ENCODE measurements around the gene STK11.

STK11 gene, protein sequence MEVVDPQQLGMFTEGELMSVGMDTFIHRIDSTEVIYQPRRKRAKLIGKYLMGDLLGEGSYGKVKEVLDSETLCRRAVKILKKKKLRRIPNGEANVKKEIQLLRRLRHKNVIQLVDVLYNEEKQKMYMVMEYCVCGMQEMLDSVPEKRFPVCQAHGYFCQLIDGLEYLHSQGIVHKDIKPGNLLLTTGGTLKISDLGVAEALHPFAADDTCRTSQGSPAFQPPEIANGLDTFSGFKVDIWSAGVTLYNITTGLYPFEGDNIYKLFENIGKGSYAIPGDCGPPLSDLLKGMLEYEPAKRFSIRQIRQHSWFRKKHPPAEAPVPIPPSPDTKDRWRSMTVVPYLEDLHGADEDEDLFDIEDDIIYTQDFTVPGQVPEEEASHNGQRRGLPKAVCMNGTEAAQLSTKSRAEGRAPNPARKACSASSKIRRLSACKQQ

DNA sequence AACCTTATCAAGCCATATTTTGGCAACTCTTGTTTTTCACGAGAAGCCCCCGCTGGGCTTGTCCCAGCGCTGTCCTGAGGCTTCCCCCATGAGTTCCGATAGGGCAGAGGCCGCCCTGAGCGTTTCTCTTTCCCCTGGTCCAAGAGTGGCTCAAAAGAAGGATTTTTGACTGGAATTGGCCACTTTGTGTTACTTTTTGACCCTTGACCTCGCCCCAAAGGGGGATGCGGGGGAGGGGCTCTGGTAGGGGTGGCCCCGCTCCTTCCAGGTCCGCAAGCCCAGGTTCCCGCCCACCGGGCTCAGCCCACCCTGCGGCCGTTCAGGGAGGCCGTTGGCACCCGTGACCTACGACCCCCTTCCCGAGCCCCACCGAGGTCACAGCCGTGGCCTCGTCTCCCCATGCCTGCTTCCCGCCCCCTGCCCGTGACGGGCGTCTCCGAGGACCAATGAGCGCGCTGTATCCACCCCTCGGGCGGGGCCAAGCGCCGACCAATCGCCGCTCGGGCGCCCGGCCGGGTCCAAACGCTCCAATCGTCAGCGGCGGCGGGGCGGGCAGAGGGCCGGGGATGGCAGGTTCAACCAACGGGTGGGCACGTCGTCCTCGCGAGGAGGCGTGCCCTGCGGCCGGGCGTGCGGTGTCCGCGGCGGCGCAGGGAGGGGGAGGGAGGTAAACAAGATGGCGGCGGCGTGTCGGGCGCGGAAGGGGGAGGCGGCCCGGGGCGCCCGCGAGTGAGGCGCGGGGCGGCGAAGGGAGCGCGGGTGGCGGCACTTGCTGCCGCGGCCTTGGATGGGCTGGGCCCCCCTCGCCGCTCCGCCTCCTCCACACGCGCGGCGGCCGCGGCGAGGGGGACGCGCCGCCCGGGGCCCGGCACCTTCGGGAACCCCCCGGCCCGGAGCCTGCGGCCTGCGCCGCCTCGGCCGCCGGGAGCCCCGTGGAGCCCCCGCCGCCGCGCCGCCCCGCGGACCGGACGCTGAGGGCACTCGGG, at the start of gene STK11:
Gene STK11, plus strand, starts transcription at position 665 of the 986 bp plus-strand sequence. CDS start 1,136 bp downstream, outside the sequence.
- H3K4me3 ChIP-seq (ENCODE audit: low read depth, low read length), result peak within 1 kb of the TSS; percentile 83
- H3K9ac ChIP-seq (ENCODE audit: low read depth, low read length), result peak within 1 kb of the TSS; percentile 36; the same call in 1 of the 2 replicates
- H3K9me3 ChIP-seq (ENCODE audit: control insufficient read depth, insufficient read depth, low read length), result no peaks in the 10 kb centered on the region
- H3K27me3 ChIP-seq (ENCODE audit: control insufficient read depth, insufficient read depth, low read length), result no peaks in the 10 kb centered on the region
- H3K27ac ChIP-seq (ENCODE audit: low read depth, low read length), result peak within 1 kb of the TSS; percentile 80
- peaks cover 4% of the 10 kb centered on the region; the same call in 1 of the 2 replicates for H3K4me1 ChIP-seq (ENCODE audit: control insufficient read depth, insufficient read depth, low read length)
- peaks cover 6% of the 10 kb centered on the region; the same call in 1 of the 2 replicates for H3K36me3 ChIP-seq (ENCODE audit: control insufficient read depth, insufficient read depth, low read length)

DNA sequence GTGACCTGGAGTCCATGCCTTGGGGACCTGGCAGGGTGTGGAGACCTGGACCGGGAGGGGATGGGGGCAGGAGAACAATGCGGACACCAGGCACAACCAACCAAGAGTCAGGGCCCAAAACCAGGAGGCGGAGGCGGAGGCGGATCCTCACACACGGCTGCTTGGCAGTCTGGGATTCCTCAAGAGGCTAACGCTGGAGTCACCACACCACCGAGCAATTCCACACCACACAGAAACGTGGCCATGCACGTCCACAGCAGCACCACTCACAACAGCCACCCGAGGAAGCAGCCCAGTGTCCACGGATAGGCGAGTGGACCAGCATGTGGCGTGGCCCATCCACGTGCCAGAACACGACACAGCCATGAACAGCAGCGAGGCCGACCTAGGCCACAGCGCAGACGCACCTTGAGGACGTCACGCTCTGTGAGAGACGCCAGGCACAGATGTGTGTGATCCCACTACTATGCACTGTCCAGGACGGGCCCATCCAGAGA, 49.2 kb upstream of the STK11 start:
- Histone ChIP-seq H3K4me3 (ENCODE audit: low read depth, low read length) (no peak overlapping the region), H3K4me1 (ENCODE audit: control insufficient read depth, insufficient read depth, low read length) (no peaks in the 10 kb centered on the region), H3K27me3 (ENCODE audit: control insufficient read depth, insufficient read depth, low read length) (no peaks in the 10 kb centered on the region), H3K27ac (ENCODE audit: low read depth, low read length) (no peak overlapping the region), H3K36me3 (ENCODE audit: control insufficient read depth, insufficient read depth, low read length) (peaks cover 11% of the 10 kb centered on the region; the same call in 1 of the 2 replicates), H3K9me3 (ENCODE audit: control insufficient read depth, insufficient read depth, low read length) (no peaks in the 10 kb centered on the region), H3K9ac (ENCODE audit: low read depth, low read length) (no peak overlapping the region)

DNA sequence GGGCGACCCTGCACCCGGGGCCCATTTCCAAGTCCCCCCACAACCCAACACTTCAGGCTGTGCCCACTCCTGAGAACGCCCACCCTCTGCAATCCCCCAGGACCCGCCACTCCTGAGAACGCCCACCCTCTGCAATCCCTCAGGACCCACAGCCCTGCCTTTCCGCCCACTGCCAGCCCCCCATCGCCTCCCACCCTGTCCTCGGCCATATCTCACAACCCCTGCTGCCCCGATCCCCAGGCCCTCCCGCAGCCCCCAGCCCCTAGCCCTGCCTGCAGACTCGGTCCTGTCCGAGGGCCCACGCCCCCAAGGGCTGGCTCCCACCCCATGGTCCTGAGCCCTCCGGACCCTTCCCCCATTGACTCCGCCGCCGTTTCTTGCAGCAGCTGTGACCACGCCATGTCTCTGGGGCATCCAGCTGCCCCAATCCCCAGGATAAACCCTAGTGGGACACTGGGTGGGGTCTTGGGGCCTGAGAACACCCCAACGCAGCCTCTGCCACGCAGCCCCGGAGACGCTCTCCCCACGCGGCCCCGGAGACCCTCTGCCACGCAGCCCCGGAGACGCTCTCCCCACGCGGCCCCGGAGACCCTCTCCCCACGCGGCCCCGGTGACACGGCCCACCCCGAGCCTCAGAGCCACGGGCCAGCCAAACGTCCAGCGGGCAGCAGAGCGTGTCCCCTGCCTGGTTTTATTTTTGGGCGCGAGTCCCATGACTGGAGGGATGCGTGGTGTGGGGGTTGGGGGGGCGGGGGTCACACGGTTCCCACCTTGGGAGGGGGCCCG, 48.6 kb upstream of the STK11 start:
- no peak overlapping the region for H3K27ac ChIP-seq (ENCODE audit: low read depth, low read length)
- peaks cover 9% of the 10 kb centered on the region; the same call in 1 of the 2 replicates for H3K36me3 ChIP-seq (ENCODE audit: control insufficient read depth, insufficient read depth, low read length)
- H3K4me1 ChIP-seq (ENCODE audit: control insufficient read depth, insufficient read depth, low read length), result no peaks in the 10 kb centered on the region
- H3K4me3 ChIP-seq (ENCODE audit: low read depth, low read length), result no peak overlapping the region
- no peak overlapping the region for H3K9ac ChIP-seq (ENCODE audit: low read depth, low read length)
- no peaks in the 10 kb centered on the region for H3K27me3 ChIP-seq (ENCODE audit: control insufficient read depth, insufficient read depth, low read length)
- no peaks in the 10 kb centered on the region for H3K9me3 ChIP-seq (ENCODE audit: control insufficient read depth, insufficient read depth, low read length)

DNA sequence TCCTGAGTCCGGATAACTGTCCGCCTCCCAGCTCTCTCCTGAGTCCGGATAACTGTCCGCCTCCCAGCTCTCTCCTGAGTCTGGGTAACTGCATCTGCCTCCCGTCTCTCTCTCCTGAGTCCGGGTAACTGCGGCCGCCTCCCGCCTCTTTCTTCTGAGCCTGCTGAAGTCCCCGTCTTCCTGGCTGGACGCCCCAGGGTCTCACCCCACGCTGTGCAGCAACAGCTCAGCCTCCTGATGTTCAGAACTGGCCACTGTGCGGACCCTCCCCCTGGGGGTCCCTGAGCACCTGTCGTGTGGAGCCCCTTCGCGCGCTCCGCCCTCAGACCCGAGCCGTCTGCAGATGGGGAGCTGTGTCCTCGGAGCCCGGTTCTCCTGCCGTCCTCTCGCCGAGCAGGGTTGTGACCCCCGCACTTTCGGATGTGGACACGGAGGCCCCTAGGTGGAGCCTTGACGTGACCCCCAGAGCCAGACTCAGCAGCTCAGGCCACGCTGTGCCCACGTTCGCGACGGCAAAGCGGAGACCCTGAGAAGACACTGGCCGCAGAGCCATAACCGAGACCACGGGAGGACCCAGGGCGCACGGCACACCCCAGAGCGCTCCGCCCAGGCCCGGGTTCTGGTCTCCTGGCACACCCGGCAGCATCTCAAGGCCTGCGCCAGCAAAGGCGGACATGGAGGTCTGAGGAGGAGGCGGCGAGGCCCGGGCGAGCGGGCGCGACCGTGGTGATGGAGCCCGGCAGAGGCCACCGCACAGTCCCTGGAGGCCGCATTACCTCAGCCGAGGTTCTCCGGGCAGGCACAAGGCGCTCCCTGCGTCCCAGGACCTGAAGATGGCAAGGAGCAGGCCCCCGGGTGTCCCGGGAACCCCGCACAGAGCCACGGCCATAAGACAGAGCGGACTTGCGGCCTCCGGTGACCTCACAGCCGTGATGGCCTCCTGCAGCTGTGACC, 47.4 kb upstream of the STK11 start:
- peaks cover 4% of the 10 kb centered on the region; the same call in 1 of the 2 replicates for H3K36me3 ChIP-seq (ENCODE audit: control insufficient read depth, insufficient read depth, low read length)
- H3K9me3 ChIP-seq (ENCODE audit: control insufficient read depth, insufficient read depth, low read length), result no peaks in the 10 kb centered on the region
- H3K4me3 ChIP-seq (ENCODE audit: low read depth, low read length), result no peak overlapping the region

DNA sequence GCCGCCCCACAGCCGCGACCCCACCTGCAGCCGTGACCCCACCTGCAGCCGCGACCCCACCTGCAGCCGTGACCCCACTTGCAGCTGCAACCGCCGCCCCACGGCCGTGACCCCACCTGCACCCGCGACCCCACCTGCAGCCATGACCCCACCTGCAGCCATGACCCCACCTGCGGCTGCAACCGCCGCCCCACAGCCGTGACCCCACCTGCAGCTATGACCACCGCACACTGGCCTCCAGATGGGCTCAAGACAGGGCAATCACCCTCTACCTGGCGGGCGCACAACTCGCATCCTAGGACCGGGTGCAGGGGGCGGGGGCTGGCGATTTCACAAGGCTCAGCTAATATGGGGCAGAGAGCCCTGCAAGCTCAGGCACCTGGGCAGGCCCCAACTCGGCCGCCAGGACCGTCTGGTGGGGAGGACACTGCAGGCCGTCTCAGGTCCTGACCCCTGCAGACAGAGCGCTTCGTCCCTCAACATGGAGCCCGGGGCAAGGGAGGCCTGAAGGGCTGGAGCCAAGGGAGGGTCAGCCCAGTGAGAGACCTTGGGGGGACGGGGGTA, 46.6 kb upstream of the STK11 start:
- Histone ChIP-seq H3K9ac (ENCODE audit: low read depth, low read length) (no peak overlapping the region), H3K4me1 (ENCODE audit: control insufficient read depth, insufficient read depth, low read length) (no peaks in the 10 kb centered on the region), H3K27ac (ENCODE audit: low read depth, low read length) (no peak overlapping the region), H3K9me3 (ENCODE audit: control insufficient read depth, insufficient read depth, low read length) (no peaks in the 10 kb centered on the region), H3K4me3 (ENCODE audit: low read depth, low read length) (no peak overlapping the region), H3K36me3 (ENCODE audit: control insufficient read depth, insufficient read depth, low read length) (no peaks in the 10 kb centered on the region), H3K27me3 (ENCODE audit: control insufficient read depth, insufficient read depth, low read length) (no peaks in the 10 kb centered on the region)

More for the DNA sequence above, 47.4 kb upstream of the STK11 start:
- Histone ChIP-seq H3K27me3 (ENCODE audit: control insufficient read depth, insufficient read depth, low read length) (no peaks in the 10 kb centered on the region), H3K27ac (ENCODE audit: low read depth, low read length) (no peak overlapping the region), H3K4me1 (ENCODE audit: control insufficient read depth, insufficient read depth, low read length) (no peaks in the 10 kb centered on the region), H3K9ac (ENCODE audit: low read depth, low read length) (no peak overlapping the region)

DNA sequence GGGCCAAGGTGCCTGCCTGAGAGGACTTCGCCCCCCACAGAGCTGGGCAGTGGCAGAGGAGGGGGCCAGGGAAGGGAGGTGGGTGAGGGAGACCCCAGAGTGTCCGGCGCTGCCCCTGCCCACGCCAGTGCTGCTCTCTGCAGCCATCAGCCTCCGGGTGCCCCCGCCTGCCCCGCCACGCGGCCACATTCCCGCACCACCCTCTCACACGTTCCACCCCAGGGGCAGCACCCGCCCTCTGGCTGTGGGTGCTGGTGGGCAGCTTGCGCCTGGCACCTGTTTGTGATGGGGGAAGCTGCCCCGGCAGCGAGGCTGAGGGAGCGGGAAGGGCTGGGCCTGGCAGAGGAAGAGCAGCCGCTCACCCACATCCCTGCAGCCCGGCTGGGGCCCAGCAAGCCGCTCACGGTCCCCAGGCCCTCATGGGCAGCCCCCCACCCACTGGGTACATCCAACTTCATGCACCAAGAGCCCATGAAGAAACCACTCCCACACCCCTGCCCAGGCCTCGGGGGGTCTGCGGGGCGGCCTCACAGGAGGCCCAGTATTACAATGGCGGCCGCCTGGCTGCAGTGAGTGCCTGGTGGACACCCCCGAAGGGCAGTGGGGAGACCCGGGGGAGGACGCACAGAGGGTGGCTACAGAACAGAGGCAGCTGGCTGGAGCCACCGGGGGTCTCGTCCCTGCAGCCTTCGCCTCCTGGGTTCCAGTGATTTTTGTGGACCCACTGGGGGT, 45.5 kb upstream of the STK11 start:
- Histone ChIP-seq H3K36me3 (ENCODE audit: control insufficient read depth, insufficient read depth, low read length) (no peaks in the 10 kb centered on the region), H3K9me3 (ENCODE audit: control insufficient read depth, insufficient read depth, low read length) (no peaks in the 10 kb centered on the region), H3K27me3 (ENCODE audit: control insufficient read depth, insufficient read depth, low read length) (no peaks in the 10 kb centered on the region), H3K4me1 (ENCODE audit: control insufficient read depth, insufficient read depth, low read length) (no peaks in the 10 kb centered on the region), H3K9ac (ENCODE audit: low read depth, low read length) (no peak overlapping the region), H3K27ac (ENCODE audit: low read depth, low read length) (no peak overlapping the region), H3K4me3 (ENCODE audit: low read depth, low read length) (no peak overlapping the region)

DNA sequence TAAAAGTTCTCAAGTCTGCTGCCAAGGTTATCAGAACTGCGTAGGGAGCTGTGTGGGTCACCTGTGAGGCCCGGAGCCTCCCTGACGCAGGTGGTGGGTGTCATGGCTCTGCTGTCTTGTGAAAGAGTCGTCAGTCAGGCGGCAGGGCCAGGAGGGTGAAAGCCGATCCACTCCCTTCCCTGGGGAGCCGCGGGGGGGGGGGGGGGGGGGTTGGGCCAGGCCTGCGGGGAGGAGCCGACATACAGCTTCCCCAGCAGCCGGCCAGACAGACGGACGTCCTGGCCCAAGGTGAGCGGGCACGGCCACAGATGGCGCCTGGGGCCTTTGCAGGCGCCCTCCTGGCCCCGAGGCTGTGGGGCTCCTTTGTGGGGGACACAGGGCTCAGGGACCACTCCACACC, 43.9 kb upstream of the STK11 start:
- H3K9me3 ChIP-seq (ENCODE audit: control insufficient read depth, insufficient read depth, low read length), result no peaks in the 10 kb centered on the region
- no peaks in the 10 kb centered on the region for H3K27me3 ChIP-seq (ENCODE audit: control insufficient read depth, insufficient read depth, low read length)
- H3K9ac ChIP-seq (ENCODE audit: low read depth, low read length), result no peak overlapping the region
- H3K27ac ChIP-seq (ENCODE audit: low read depth, low read length), result no peak overlapping the region
- no peak overlapping the region for H3K4me3 ChIP-seq (ENCODE audit: low read depth, low read length)
- no peaks in the 10 kb centered on the region for H3K4me1 ChIP-seq (ENCODE audit: control insufficient read depth, insufficient read depth, low read length)
- no peaks in the 10 kb centered on the region for H3K36me3 ChIP-seq (ENCODE audit: control insufficient read depth, insufficient read depth, low read length)

DNA sequence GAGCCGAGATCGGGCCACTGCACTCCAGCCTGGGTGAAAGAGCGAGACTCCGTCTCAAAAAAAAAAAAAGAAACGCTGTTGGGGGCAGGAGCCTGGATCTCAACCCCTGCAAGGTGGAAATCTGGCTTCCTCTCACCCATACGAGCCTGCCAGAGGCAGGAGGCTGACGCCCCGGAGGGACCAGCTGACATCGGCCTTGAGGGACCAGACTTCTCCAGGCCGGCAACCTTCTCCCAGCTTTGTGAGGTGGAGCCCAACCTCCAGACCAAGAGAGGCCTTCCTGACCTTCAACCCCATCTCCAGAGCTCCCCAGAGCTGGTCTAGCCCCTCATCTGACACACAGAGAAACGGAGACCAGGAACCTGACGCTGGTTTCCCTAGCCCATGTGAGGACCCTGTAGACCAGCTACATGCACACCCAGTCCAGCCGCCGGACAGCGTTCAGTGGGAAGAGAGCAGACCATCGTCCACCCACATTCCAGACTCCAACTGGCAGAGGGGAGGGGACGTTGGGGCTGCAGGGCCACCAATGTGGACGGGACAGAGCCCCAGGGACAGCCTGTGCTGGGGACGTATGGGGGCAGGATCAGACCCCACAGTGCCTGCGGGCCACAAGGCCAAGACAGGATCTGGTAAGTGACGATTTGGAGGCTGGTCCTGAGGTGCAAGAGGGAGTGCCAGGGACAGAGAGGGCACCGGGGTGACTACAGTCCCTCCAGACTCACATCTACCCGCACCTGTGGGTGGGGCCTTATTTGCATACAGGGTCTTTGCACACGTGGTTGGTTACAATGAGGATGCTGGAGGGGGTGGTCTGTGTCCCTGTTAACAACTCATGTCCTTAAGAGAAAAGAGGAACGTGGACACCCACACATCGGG, 42.9 kb upstream of the STK11 start:
- Histone ChIP-seq H3K36me3 (ENCODE audit: control insufficient read depth, insufficient read depth, low read length) (no peaks in the 10 kb centered on the region), H3K9ac (ENCODE audit: low read depth, low read length) (no peak overlapping the region), H3K4me1 (ENCODE audit: control insufficient read depth, insufficient read depth, low read length) (no peaks in the 10 kb centered on the region), H3K27me3 (ENCODE audit: control insufficient read depth, insufficient read depth, low read length) (no peaks in the 10 kb centered on the region), H3K9me3 (ENCODE audit: control insufficient read depth, insufficient read depth, low read length) (no peaks in the 10 kb centered on the region), H3K4me3 (ENCODE audit: low read depth, low read length) (no peak overlapping the region), H3K27ac (ENCODE audit: low read depth, low read length) (no peak overlapping the region)

Data from HUES48 (cell line).